HEK293T (cell line): ENCODE results near the gene KCNB1.

Source experiments
- CTCF ChIA-PET: fragments of 350-600 bp; formaldehyde crosslinking; extraction: SDS; loops from one replicate; lab custom pipeline; 2021; ENCODE audit warnings: antibody characterized with exemption, inconsistent platforms; lab: Yijun Ruan, JAX
- POLR2A ChIA-PET: fragments of 350-600 bp; formaldehyde crosslinking; extraction: SDS; loops from one replicate; lab custom pipeline; 2020; ENCODE audit warnings: antibody characterized with exemption, inconsistent platforms; lab: Yijun Ruan, JAX
- DNase-seq: peaks from one replicate; pipeline ENCODE4 v3.0.0; 2012; ENCODE audit warnings: mixed read lengths; ENCODE audit errors: extremely low spot score
- ARNT ChIP-seq: fragments of 450-650 bp; IDR thresholded peaks from 2 replicates; pipeline ENCODE4 v1.6.1; 2017; ENCODE audit warnings: mild to moderate bottlenecking
- BHLHE40 ChIP-seq: fragments of 450-650 bp; IDR thresholded peaks from 2 replicates; pipeline ENCODE4 v1.6.1; 2016; ENCODE audit warnings: mild to moderate bottlenecking, moderate library complexity, borderline replicate concordance
- CTBP1 ChIP-seq: fragments of 450-650 bp; IDR thresholded peaks from 2 replicates; pipeline ENCODE4 v1.6.1; 2016; ENCODE audit warnings: borderline replicate concordance
- ELF4 ChIP-seq: fragments of 450-650 bp; IDR thresholded peaks from 2 replicates; pipeline ENCODE4 v1.6.1; 2017; ENCODE audit warnings: antibody characterized with exemption
- FOXA1 ChIP-seq: fragments of 450-650 bp; IDR thresholded peaks from 2 replicates; pipeline ENCODE4 v1.6.1; 2016; ENCODE audit warnings: mild to moderate bottlenecking
- FOXK2 ChIP-seq: fragments of 450-650 bp; IDR thresholded peaks from 2 replicates; pipeline ENCODE4 v1.6.1; 2016; ENCODE audit warnings: mild to moderate bottlenecking
- FOXM1 ChIP-seq: fragments of 450-650 bp; IDR thresholded peaks from 2 replicates; pipeline ENCODE4 v1.6.1; 2017; ENCODE audit warnings: mild to moderate bottlenecking, borderline replicate concordance
- HDGF ChIP-seq: fragments of 450-650 bp; IDR thresholded peaks from 2 replicates; pipeline ENCODE4 v1.6.1; 2017; ENCODE audit warnings: antibody characterized with exemption, borderline replicate concordance
- L3MBTL2 ChIP-seq: fragments of 450-650 bp; conservative IDR thresholded peaks from 2 replicates; pipeline ENCODE4 v1.6.1; 2016; ENCODE audit warnings: mild to moderate bottlenecking
- LEF1 ChIP-seq: fragments of 450-650 bp; IDR thresholded peaks from 2 replicates; pipeline ENCODE4 v1.6.1; 2017; ENCODE audit warnings: mild to moderate bottlenecking, borderline replicate concordance
- NFRKB ChIP-seq: fragments of 450-650 bp; IDR thresholded peaks from 2 replicates; pipeline ENCODE4 v1.6.1; 2016; ENCODE audit warnings: mild to moderate bottlenecking, moderate library complexity
- SP1 ChIP-seq: fragments of 450-650 bp; IDR thresholded peaks from 2 replicates; pipeline ENCODE4 v1.6.1; 2017
- SUZ12 ChIP-seq: fragments of 450-650 bp; IDR thresholded peaks from 2 replicates; pipeline ENCODE4 v1.6.1; 2016; ENCODE audit warnings: mild to moderate bottlenecking
- TARDBP ChIP-seq: fragments of 450-650 bp; IDR thresholded peaks from 2 replicates; pipeline ENCODE4 v1.6.1; 2016
- ZNF384 ChIP-seq: fragments of 450-650 bp; IDR thresholded peaks from 2 replicates; pipeline ENCODE4 v1.6.1; 2016
- TF ChIP-seq, protein P1 (sequence below): fragments of 450-650 bp; IDR thresholded peaks from 2 replicates; pipeline ENCODE4 v1.6.1; 2016

Gene KCNB1

GRCh38 chr20:49482621-49483017 is at the start of gene KCNB1:
KCNB1 (minus strand) TSS chr20:49482668; CDS start chr20:49482480, 188 bp downstream.
- CTCF ChIA-PET = interaction anchor here (1.4 kb wide), 1 partner anchor 17 kb away, joined by 6 read pairs; no protein-coding TSS in a partner anchor
- peak; percentile 73 for DNase-seq

GRCh38 chr20:49529470-49529869 is 47.0 kb upstream of the KCNB1 start:
- POLR2A ChIA-PET = no interaction called here
- TF ChIP-seq ZNF384 (no peak), FOXK2 (no peak), LEF1 (no peak), NFRKB (no peak)
- no peak for DNase-seq
- CTCF ChIA-PET = no interaction called here

More at GRCh38 chr20:49482621-49483017, at the start of gene KCNB1:
- TF ChIP-seq, protein P1, sequence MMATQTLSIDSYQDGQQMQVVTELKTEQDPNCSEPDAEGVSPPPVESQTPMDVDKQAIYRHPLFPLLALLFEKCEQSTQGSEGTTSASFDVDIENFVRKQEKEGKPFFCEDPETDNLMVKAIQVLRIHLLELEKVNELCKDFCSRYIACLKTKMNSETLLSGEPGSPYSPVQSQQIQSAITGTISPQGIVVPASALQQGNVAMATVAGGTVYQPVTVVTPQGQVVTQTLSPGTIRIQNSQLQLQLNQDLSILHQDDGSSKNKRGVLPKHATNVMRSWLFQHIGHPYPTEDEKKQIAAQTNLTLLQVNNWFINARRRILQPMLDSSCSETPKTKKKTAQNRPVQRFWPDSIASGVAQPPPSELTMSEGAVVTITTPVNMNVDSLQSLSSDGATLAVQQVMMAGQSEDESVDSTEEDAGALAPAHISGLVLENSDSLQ = no peak
- TF ChIP-seq TARDBP (no peak), ELF4 (no peak), SP1 (no peak), HDGF (no peak), NFRKB (no peak), ARNT (no peak), SUZ12 (no peak), L3MBTL2 (no peak), CTBP1 (no peak), LEF1 (no peak), ZNF384 (no peak)
- POLR2A ChIA-PET = no interaction called here

DNA sequence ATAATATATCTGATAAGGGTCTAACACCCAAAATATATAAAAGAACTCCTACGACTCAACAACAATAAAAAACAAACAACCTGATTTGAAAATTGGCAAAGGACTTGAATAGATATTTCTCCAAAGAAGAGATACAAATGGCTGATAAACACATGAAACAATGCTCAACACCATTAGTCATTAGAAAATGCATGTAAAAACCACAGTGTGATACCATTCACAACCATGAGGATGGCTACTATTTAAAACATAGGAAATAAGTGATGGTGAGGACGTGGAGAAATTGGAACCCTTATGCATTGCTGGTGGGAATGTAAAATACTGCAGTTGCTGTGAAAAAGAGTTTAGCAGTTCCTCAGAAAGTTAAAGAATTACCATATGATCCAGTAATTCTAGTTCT is 44.1 kb upstream of the KCNB1 start:
- TF ChIP-seq HDGF (no peak), L3MBTL2 (no peak), NFRKB (no peak), FOXA1 (no peak), SUZ12 (no peak), ZNF384 (no peak), TARDBP (no peak), BHLHE40 (no peak), FOXK2 (no peak), SP1 (no peak), LEF1 (no peak), CTBP1 (no peak), FOXM1 (no peak), ELF4 (no peak), ARNT (no peak)
- TF ChIP-seq, protein P1 = no peak
- ChIA-PET CTCF (no interaction called here), POLR2A (no interaction called here)

DNA sequence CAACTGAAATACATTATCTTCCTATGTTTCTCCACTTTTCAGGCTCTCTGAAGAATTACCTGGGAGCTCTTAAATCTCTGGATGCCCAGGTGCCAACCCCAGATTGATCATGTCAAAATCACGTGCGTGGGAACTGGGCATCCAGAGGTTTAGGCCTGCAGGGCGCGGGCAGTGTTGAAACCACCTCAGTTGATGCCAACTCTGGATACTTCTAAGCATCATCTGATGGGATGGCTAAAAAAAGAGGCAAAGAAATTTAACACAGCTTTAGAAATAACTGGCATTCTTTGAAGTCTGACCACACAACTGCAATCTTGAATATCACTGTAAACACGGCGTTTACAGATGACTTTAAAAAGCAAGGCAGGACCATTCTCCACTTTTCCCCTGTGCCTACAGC is 43.6 kb upstream of the KCNB1 start:
- CTCF ChIA-PET = no interaction called here
- TF ChIP-seq LEF1 (no peak), ELF4 (no peak), ARNT (no peak), NFRKB (no peak), ZNF384 (no peak), FOXA1 (no peak), BHLHE40 (no peak), SUZ12 (no peak), SP1 (no peak), CTBP1 (no peak), HDGF (no peak), FOXK2 (no peak), L3MBTL2 (no peak), TARDBP (no peak), FOXM1 (no peak)
- TF ChIP-seq, protein P1 = no peak
- no peak for DNase-seq
- POLR2A ChIA-PET = no interaction called here

More for the DNA sequence above, 44.1 kb upstream of the KCNB1 start:
- no peak for DNase-seq

DNA sequence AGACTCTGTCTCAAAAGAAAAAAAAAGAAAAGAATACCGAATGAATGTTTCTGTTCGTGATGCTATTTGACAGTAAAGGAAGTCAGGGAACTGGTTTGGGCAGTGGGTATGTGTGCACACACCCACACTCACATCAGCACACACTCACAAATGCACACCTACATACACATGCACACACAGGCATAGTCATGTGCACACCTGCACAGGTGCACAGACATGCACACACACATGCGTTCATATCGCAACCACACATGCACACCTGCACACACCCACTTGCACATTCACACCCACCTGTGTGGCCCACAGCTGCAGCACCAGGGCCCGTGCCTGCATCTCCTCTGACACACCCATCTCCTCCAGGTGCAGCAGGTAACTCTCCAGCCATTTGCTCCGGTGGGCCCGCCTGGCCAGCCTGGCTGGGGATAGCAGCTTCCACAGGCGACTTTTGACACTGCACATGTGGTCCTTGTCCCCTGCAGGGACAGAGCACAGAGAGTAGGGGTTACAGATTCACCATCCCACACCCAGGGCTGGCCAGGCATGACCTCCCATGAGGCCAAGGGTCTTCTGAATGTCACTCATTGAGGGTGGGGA is 41.4 kb upstream of the KCNB1 start:
- DNase-seq = no peak
- ChIA-PET POLR2A (no interaction called here), CTCF (interaction anchor here (0.6 kb wide), 1 partner anchor 185 kb away, joined by 3 read pairs; no protein-coding TSS in a partner anchor)
- no peak for TF ChIP-seq NFRKB
- no peak for TF ChIP-seq FOXK2
- TF ChIP-seq BHLHE40 = no peak
- no peak for TF ChIP-seq L3MBTL2
- TF ChIP-seq SUZ12 = no peak
- TF ChIP-seq SP1 = no peak
- no peak for TF ChIP-seq LEF1
- TF ChIP-seq ELF4 = no peak
- TF ChIP-seq, protein P1 = no peak
- TF ChIP-seq HDGF = no peak
- no peak for TF ChIP-seq ZNF384
- TF ChIP-seq ARNT = no peak
- no peak for TF ChIP-seq CTBP1
- TF ChIP-seq TARDBP = no peak
- no peak for TF ChIP-seq FOXM1
